ENCODE results near the gene AMOTL2.

GRCh38 chr3:134350861-134351311 is 23.4 kb downstream of the AMOTL2 start:
- TF ChIP-seq POLR2A (IDR thresholded peaks at IDR 0.05; ENCODE audit: low read depth, low read length) (no peak), TAF1 (IDR thresholded peaks at IDR 0.05; ENCODE audit: borderline replicate concordance, low read depth, low read length) (no peak), POLR2AphosphoS5 (IDR thresholded peaks at IDR 0.05; ENCODE audit: low read depth, low read length) (no peak)
